Measurements from ENCODE around the gene KRT7.

GRCh38 chr12:52232203-52232673 lies 805 bp upstream of the KRT7 start:
- TF ChIP-seq POLR2A (IDR thresholded peaks at IDR 0.05): no peak
- TF ChIP-seq CTCF (IDR thresholded peaks at IDR 0.05): no peak
